WTC11 (cell line): ENCODE data around the gene EIF4H.

ENCODE experiments used
- CREB1 ChIP-seq: sonication (generic); formaldehyde crosslinking; IDR thresholded peaks from 2 replicates; pipeline ENCODE4 v1.8.0; 2023; ENCODE audit warnings: mild to moderate bottlenecking, missing genetic modification reagents
- ELF4 ChIP-seq: sonication (generic); formaldehyde crosslinking; IDR thresholded peaks from 2 replicates; pipeline ENCODE4 v1.8.1; 2022; ENCODE audit warnings: low read depth, mild to moderate bottlenecking, moderate library complexity, missing genetic modification reagents
- FOXP1 ChIP-seq: sonication (generic); formaldehyde crosslinking; IDR thresholded peaks from 2 replicates; pipeline ENCODE4 v1.8.0; 2022; ENCODE audit warnings: missing genetic modification reagents, mild to moderate bottlenecking, moderate library complexity, borderline replicate concordance
- NR1H2 ChIP-seq: sonication (generic); formaldehyde crosslinking; IDR thresholded peaks from 2 replicates; pipeline ENCODE4 v1.9.0; 2021; ENCODE audit warnings: mild to moderate bottlenecking, moderate library complexity, missing genetic modification reagents
- OVOL2 ChIP-seq: fragments of 250-450 bp; sonication (Bioruptor Pico); IDR thresholded peaks from 2 replicates; pipeline ENCODE4 v1.9.0; 2021; ENCODE audit warnings: mild to moderate bottlenecking, borderline replicate concordance
- TEAD4 ChIP-seq: sonication (generic); formaldehyde crosslinking; IDR thresholded peaks from 2 replicates; pipeline ENCODE4 v1.8.0; 2022; ENCODE audit warnings: mild to moderate bottlenecking, missing genetic modification reagents
- ZNF121 ChIP-seq: sonication (generic); formaldehyde crosslinking; IDR thresholded peaks from 2 replicates; pipeline ENCODE4 v1.8.0; 2023; ENCODE audit warnings: missing genetic modification reagents
- ZNF138 ChIP-seq: sonication (generic); formaldehyde crosslinking; conservative IDR thresholded peaks from 2 replicates; pipeline ENCODE4 v1.8.1; 2022; ENCODE audit warnings: mild to moderate bottlenecking, moderate library complexity, missing genetic modification reagents
- TF ChIP-seq, protein P1 (sequence below): fragments of 200-600 bp; IDR thresholded peaks from 2 replicates; pipeline ENCODE4 v1.8.0; 2022; ENCODE audit warnings: antibody characterized with exemption
- TF ChIP-seq, protein P2 (sequence below): sonication (generic); formaldehyde crosslinking; IDR thresholded peaks from 2 replicates; pipeline ENCODE4 v1.8.0; 2022; ENCODE audit warnings: mild to moderate bottlenecking, missing genetic modification reagents
- TF ChIP-seq, protein P3 (sequence below): sonication (generic); formaldehyde crosslinking; IDR thresholded peaks from 2 replicates; pipeline ENCODE4 v1.8.1; 2023; ENCODE audit warnings: mild to moderate bottlenecking, missing genetic modification reagents, moderate library complexity
- TF ChIP-seq, protein P4 (sequence below): sonication (generic); formaldehyde crosslinking; IDR thresholded peaks from 2 replicates; pipeline ENCODE4 v1.8.0; 2022; ENCODE audit warnings: mild to moderate bottlenecking, missing genetic modification reagents
- TF ChIP-seq, protein P5 (sequence below): sonication (generic); formaldehyde crosslinking; IDR thresholded peaks from 2 replicates; pipeline ENCODE4 v1.8.0; 2023; ENCODE audit warnings: missing genetic modification reagents

DNA sequence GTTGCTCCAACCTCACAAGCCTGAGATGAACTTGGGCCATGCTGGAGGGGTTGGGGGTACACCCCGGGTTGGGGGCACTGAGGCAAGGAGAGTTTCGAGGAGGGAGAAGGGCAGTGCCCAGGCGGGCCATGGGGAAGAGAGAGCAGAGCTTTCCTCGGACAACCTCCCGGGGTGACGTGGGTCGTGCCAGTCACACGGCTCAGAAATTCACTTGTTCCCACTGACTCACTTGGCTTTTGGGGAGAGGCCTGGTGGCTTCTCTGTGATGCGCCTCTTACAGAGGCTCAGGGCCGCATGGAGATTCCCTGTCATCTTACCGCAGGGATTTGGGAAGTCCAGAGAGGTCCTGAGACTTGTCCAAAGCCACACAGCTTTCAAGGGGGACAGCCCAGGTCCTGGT lies 38.5 kb downstream of the EIF4H start:
- TF ChIP-seq, protein P1, sequence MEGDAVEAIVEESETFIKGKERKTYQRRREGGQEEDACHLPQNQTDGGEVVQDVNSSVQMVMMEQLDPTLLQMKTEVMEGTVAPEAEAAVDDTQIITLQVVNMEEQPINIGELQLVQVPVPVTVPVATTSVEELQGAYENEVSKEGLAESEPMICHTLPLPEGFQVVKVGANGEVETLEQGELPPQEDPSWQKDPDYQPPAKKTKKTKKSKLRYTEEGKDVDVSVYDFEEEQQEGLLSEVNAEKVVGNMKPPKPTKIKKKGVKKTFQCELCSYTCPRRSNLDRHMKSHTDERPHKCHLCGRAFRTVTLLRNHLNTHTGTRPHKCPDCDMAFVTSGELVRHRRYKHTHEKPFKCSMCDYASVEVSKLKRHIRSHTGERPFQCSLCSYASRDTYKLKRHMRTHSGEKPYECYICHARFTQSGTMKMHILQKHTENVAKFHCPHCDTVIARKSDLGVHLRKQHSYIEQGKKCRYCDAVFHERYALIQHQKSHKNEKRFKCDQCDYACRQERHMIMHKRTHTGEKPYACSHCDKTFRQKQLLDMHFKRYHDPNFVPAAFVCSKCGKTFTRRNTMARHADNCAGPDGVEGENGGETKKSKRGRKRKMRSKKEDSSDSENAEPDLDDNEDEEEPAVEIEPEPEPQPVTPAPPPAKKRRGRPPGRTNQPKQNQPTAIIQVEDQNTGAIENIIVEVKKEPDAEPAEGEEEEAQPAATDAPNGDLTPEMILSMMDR, result no peak
- TF ChIP-seq, protein P2, sequence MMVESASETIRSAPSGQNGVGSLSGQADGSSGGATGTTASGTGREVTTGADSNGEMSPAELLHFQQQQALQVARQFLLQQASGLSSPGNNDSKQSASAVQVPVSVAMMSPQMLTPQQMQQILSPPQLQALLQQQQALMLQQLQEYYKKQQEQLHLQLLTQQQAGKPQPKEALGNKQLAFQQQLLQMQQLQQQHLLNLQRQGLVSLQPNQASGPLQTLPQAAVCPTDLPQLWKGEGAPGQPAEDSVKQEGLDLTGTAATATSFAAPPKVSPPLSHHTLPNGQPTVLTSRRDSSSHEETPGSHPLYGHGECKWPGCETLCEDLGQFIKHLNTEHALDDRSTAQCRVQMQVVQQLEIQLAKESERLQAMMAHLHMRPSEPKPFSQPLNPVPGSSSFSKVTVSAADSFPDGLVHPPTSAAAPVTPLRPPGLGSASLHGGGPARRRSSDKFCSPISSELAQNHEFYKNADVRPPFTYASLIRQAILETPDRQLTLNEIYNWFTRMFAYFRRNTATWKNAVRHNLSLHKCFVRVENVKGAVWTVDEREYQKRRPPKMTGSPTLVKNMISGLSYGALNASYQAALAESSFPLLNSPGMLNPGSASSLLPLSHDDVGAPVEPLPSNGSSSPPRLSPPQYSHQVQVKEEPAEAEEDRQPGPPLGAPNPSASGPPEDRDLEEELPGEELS (CRISPR knock-in tag), result no peak
- TF ChIP-seq CREB1 (CRISPR knock-in tag) (no peak), FOXP1 (CRISPR knock-in tag) (no peak), NR1H2 (CRISPR knock-in tag) (no peak), ZNF138 (CRISPR knock-in tag) (no peak), OVOL2 (no peak), ZNF121 (CRISPR knock-in tag) (no peak), ELF4 (CRISPR knock-in tag) (no peak), TEAD4 (no peak)
- TF ChIP-seq, protein P3, sequence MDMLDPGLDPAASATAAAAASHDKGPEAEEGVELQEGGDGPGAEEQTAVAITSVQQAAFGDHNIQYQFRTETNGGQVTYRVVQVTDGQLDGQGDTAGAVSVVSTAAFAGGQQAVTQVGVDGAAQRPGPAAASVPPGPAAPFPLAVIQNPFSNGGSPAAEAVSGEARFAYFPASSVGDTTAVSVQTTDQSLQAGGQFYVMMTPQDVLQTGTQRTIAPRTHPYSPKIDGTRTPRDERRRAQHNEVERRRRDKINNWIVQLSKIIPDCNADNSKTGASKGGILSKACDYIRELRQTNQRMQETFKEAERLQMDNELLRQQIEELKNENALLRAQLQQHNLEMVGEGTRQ, result no peak
- TF ChIP-seq, protein P4, sequence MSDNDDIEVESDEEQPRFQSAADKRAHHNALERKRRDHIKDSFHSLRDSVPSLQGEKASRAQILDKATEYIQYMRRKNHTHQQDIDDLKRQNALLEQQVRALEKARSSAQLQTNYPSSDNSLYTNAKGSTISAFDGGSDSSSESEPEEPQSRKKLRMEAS, result no peak
- TF ChIP-seq, protein P5, sequence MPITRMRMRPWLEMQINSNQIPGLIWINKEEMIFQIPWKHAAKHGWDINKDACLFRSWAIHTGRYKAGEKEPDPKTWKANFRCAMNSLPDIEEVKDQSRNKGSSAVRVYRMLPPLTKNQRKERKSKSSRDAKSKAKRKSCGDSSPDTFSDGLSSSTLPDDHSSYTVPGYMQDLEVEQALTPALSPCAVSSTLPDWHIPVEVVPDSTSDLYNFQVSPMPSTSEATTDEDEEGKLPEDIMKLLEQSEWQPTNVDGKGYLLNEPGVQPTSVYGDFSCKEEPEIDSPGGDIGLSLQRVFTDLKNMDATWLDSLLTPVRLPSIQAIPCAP (CRISPR knock-in tag), result no peak
